GM10248 (cell line): ENCODE data around the gene ATOH8.

Experiments
- CTCF ChIA-PET: fragments of 300-600 bp; sonication (Branson Sonifier 250); formaldehyde crosslinking; extraction: SDS; loops from one replicate; lab custom pipeline; 2021; ENCODE audit warnings: antibody characterized with exemption; lab: Yijun Ruan, JAX
- POLR2A ChIA-PET: fragments of 350-650 bp; sonication (Branson Sonifier 250); formaldehyde crosslinking; extraction: SDS; loops from one replicate; lab custom pipeline; 2020; ENCODE audit warnings: antibody characterized with exemption; lab: Yijun Ruan, JAX
- DNase-seq: peaks from one replicate; pipeline ENCODE4 v3.0.0; 2012; ENCODE audit errors: extremely low spot score
- TF ChIP-seq, protein P1 (sequence below): IDR thresholded peaks from 2 replicates; pipeline ENCODE4 v1.5.1; 2012; ENCODE audit warnings: mild to moderate bottlenecking, low read depth; ENCODE audit errors: extremely low read depth, missing control alignments, control extremely low read depth

The ATOH8 gene

GRCh38 chr2:85763831-85764230 is 10.0 kb downstream of the ATOH8 start:
- TF ChIP-seq, protein P1, sequence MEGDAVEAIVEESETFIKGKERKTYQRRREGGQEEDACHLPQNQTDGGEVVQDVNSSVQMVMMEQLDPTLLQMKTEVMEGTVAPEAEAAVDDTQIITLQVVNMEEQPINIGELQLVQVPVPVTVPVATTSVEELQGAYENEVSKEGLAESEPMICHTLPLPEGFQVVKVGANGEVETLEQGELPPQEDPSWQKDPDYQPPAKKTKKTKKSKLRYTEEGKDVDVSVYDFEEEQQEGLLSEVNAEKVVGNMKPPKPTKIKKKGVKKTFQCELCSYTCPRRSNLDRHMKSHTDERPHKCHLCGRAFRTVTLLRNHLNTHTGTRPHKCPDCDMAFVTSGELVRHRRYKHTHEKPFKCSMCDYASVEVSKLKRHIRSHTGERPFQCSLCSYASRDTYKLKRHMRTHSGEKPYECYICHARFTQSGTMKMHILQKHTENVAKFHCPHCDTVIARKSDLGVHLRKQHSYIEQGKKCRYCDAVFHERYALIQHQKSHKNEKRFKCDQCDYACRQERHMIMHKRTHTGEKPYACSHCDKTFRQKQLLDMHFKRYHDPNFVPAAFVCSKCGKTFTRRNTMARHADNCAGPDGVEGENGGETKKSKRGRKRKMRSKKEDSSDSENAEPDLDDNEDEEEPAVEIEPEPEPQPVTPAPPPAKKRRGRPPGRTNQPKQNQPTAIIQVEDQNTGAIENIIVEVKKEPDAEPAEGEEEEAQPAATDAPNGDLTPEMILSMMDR = no peak
- no peak for DNase-seq
- POLR2A ChIA-PET = no interaction called here
- CTCF ChIA-PET = interaction anchor here (1.0 to 7.6 kb wide), 7 partner anchors 11 to 50 kb away, joined by 3 to 39 read pairs (median 5); no protein-coding TSS in a partner anchor

GRCh38 chr2:85765081-85765731 is 11.4 kb downstream of the ATOH8 start:
- no peak for DNase-seq
- TF ChIP-seq, protein P1 = no peak
- POLR2A ChIA-PET = no interaction called here
- CTCF ChIA-PET = interaction anchor here (1.0 to 2.6 kb wide), 4 partner anchors 21 to 60 kb away, joined by 3 to 8 read pairs (median 3); no protein-coding TSS in a partner anchor

GRCh38 chr2:85766229-85766628 is 12.4 kb downstream of the ATOH8 start:
- ChIA-PET CTCF (interaction anchor here (1.1 to 1.2 kb wide), 2 partner anchors 20 to 61 kb away, joined by 3 read pairs; no protein-coding TSS in a partner anchor), POLR2A (no interaction called here)
- no peak for DNase-seq
- TF ChIP-seq, protein P1 = no peak

- no peak for DNase-seq
- POLR2A ChIA-PET = no interaction called here
- CTCF ChIA-PET = interaction anchor here (1.4 to 2.1 kb wide), 3 partner anchors 18 to 35 kb away, joined by 3 to 5 read pairs (median 3); no protein-coding TSS in a partner anchor
- TF ChIP-seq, protein P1 = no peak
These were observed 14.2 kb downstream of the ATOH8 start for GRCh38 chr2:85767803-85768665.

GRCh38 chr2:85768713-85769112 is 14.9 kb downstream of the ATOH8 start:
- CTCF ChIA-PET = interaction anchor here (0.8 to 2.1 kb wide), 5 partner anchors 18 to 90 kb away, joined by 3 to 9 read pairs (median 3); no protein-coding TSS in a partner anchor
- TF ChIP-seq, protein P1 = no peak
- POLR2A ChIA-PET = no interaction called here
- DNase-seq = no peak

GRCh38 chr2:85769236-85769982 is 15.6 kb downstream of the ATOH8 start:
- DNase-seq = no peak
- CTCF ChIA-PET = interaction anchor here (0.8 to 2.6 kb wide), 7 partner anchors 8 to 91 kb away, joined by 3 to 9 read pairs (median 3); no protein-coding TSS in a partner anchor
- TF ChIP-seq, protein P1 = no peak
- POLR2A ChIA-PET = no interaction called here
